MM.1S (cell line): ENCODE results near the gene FBXL17.

Experiments
- DNase-seq: peaks from one replicate; pipeline ENCODE4 v3.0.0-alpha.2; 2015
- H2AFZ ChIP-seq: fragments of 300-600 bp; sonication (generic); 2 replicates; pipeline ENCODE4 v1.6.0; 2016; ENCODE audit warnings: antibody characterized with exemption, low read length
- H3F3A ChIP-seq: fragments of 300-600 bp; sonication (generic); 2 replicates; pipeline ENCODE4 v1.6.1; 2016; ENCODE audit warnings: mild to moderate bottlenecking, antibody characterized with exemption, low read length, moderate library complexity, mixed read lengths; ENCODE audit not compliant: insufficient read depth
- H3K27ac ChIP-seq: fragments of 300-600 bp; sonication (generic); 2 replicates; pipeline ENCODE4 v1.5.1; 2016; ENCODE audit warnings: mild to moderate bottlenecking, low read length
- H3K27me3 ChIP-seq: fragments of 300-600 bp; sonication (generic); replicated peaks from 2 replicates; pipeline ENCODE4 v1.6.0; 2016; ENCODE audit warnings: low read length; ENCODE audit not compliant: insufficient read depth
- H3K36me3 ChIP-seq: fragments of 300-600 bp; sonication (generic); replicated peaks from 2 replicates; pipeline ENCODE4 v1.6.1; 2016; ENCODE audit warnings: mild to moderate bottlenecking, low read length, mixed read lengths; ENCODE audit not compliant: insufficient read depth
- H3K4me1 ChIP-seq: fragments of 300-600 bp; sonication (generic); 2 replicates; pipeline ENCODE4 v1.6.1; 2016; ENCODE audit warnings: low read length, mixed read lengths
- H3K4me2 ChIP-seq: fragments of 300-600 bp; sonication (generic); 2 replicates; pipeline ENCODE4 v1.6.0; 2016; ENCODE audit warnings: low read depth, low read length
- H3K4me3 ChIP-seq: fragments of 300-600 bp; sonication (generic); 2 replicates; pipeline ENCODE4 v1.5.1; 2016; ENCODE audit warnings: low read length, mixed read lengths
- H3K79me2 ChIP-seq: fragments of 300-600 bp; sonication (generic); 2 replicates; pipeline ENCODE4 v1.6.1; 2016; ENCODE audit warnings: mixed run types, low read length, mixed read lengths
- H3K9ac ChIP-seq: fragments of 300-600 bp; sonication (generic); 2 replicates; pipeline ENCODE4 v1.6.1; 2016; ENCODE audit warnings: low read length, mixed read lengths
- H3K9me2 ChIP-seq: fragments of 300-600 bp; sonication (generic); replicated peaks from 2 replicates; pipeline ENCODE4 v1.6.1; 2016; ENCODE audit warnings: mild to moderate bottlenecking, low read length, mixed read lengths; ENCODE audit not compliant: insufficient read depth
- H3K9me3 ChIP-seq: fragments of 300-600 bp; sonication (generic); replicated peaks from 2 replicates; pipeline ENCODE4 v1.6.1; 2016; ENCODE audit warnings: mild to moderate bottlenecking, low read length, mixed read lengths; ENCODE audit not compliant: insufficient read depth
- H4K20me1 ChIP-seq: fragments of 300-600 bp; sonication (generic); 2 replicates; pipeline ENCODE4 v1.6.1; 2016; ENCODE audit warnings: mild to moderate bottlenecking, low read length, moderate library complexity, mixed read lengths; ENCODE audit not compliant: insufficient read depth
- CTCF ChIP-seq: fragments of 300-600 bp; sonication (generic); IDR thresholded peaks from 2 replicates; pipeline ENCODE4 v1.5.1; 2016; ENCODE audit warnings: antibody characterized with exemption, low read length, mixed read lengths
- EZH2 ChIP-seq: fragments of 300-600 bp; sonication (generic); optimal IDR thresholded peaks from 2 replicates; pipeline ENCODE3; 2017; ENCODE audit warnings: low read depth, mild to moderate bottlenecking, antibody characterized with exemption, low read length, mixed read lengths
- EZH2phosphoT487 ChIP-seq: fragments of 300-600 bp; sonication (generic); IDR thresholded peaks from 2 replicates; pipeline ENCODE4 v1.6.1; 2018; ENCODE audit warnings: antibody characterized with exemption, low read length

Gene FBXL17

DNA sequence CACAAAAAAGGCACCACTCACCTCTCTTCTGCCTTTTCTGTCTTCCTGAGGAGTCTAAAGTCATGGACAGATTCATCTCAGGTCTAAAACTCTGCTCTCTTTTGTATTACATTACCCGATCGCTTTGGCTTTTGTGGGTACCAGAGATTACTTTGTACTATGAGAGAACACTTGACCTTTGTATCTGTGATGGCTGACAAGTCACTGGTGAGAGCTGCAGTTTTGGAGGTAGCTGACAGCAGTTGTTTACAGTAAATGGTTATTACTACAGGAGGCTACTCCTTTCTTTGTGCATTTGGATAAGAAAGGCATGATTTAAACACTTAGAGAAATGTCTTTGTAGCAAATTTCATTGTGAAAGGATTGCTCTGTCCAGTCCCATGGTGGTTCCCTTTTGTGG is 307.3 kb downstream of the FBXL17 start:
- no peak for DNase-seq
- Histone ChIP-seq H3K27ac (no peak overlapping the region), H3K79me2 (no peaks in the 10 kb centered on the region), H3K9me2 (no peaks in the 10 kb centered on the region), H3K9me3 (no peaks in the 10 kb centered on the region), H3F3A (no peaks in the 10 kb centered on the region), H3K36me3 (no peaks in the 10 kb centered on the region), H3K4me2 (no peak overlapping the region), H3K4me3 (no peak overlapping the region), H2AFZ (no peak overlapping the region), H3K27me3 (no peaks in the 10 kb centered on the region), H3K4me1 (no peaks in the 10 kb centered on the region), H3K9ac (no peak overlapping the region), H4K20me1 (no peaks in the 10 kb centered on the region)
- no peak for TF ChIP-seq EZH2
- no peak for TF ChIP-seq CTCF
- no peak for TF ChIP-seq EZH2phosphoT487

GRCh38 chr5:108064302-108064701 is 317.6 kb downstream of the FBXL17 start:
- Histone ChIP-seq H3K36me3 (no peaks in the 10 kb centered on the region), H3K79me2 (no peaks in the 10 kb centered on the region), H3K4me2 (no peak overlapping the region), H3K9ac (no peak overlapping the region), H3K9me2 (no peaks in the 10 kb centered on the region), H3K4me1 (no peaks in the 10 kb centered on the region), H3K4me3 (no peak overlapping the region), H3K27ac (no peak overlapping the region), H3K27me3 (no peaks in the 10 kb centered on the region), H3F3A (no peaks in the 10 kb centered on the region), H2AFZ (no peak overlapping the region), H3K9me3 (no peaks in the 10 kb centered on the region), H4K20me1 (no peaks in the 10 kb centered on the region)
- TF ChIP-seq CTCF (no peak), EZH2 (no peak), EZH2phosphoT487 (no peak)
- DNase-seq: no peak

GRCh38 chr5:108061941-108062340 is 320.0 kb downstream of the FBXL17 start:
- Histone ChIP-seq H3K4me3 (no peak overlapping the region), H3F3A (no peaks in the 10 kb centered on the region)

More at GRCh38 chr5:108061941-108062340, 320.0 kb downstream of the FBXL17 start:
- TF ChIP-seq CTCF: no peak
- TF ChIP-seq EZH2: no peak
- TF ChIP-seq EZH2phosphoT487: no peak
- no peak overlapping the region for H3K27ac ChIP-seq
- no peaks in the 10 kb centered on the region for H4K20me1 ChIP-seq
- H3K4me1 ChIP-seq: no peaks in the 10 kb centered on the region
- no peaks in the 10 kb centered on the region for H3K9me3 ChIP-seq
- no peaks in the 10 kb centered on the region for H3K79me2 ChIP-seq
- H3K9me2 ChIP-seq: no peaks in the 10 kb centered on the region
- no peaks in the 10 kb centered on the region for H3K36me3 ChIP-seq
- no peak overlapping the region for H3K9ac ChIP-seq
- no peak overlapping the region for H3K4me2 ChIP-seq
- no peak for DNase-seq
- H3K27me3 ChIP-seq: no peaks in the 10 kb centered on the region
- no peak overlapping the region for H2AFZ ChIP-seq
